GM18507 (cell line): ENCODE data around the gene RBM20.
A peak's percentile ranks its signal among the peaks of the same experiment; 100 is the strongest.
"Not testable (repeated sequence)": the region's sequence is repeated elsewhere in the genome, so short reads cannot be mapped to it uniquely, and the experiment has no call there.

Experiments
- DNase-seq: peaks from one replicate; pipeline ENCODE4 v3.0.0; 2011; ENCODE audit warnings: low read depth; ENCODE audit not compliant: insufficient read length; ENCODE audit errors: extremely low spot score
- FAIRE-seq: peaks from 2 replicates; lab custom pipeline; 2011; peaks lifted over from hg19 to GRCh38; lab: Jason Lieb, UNC

The RBM20 gene

DNA sequence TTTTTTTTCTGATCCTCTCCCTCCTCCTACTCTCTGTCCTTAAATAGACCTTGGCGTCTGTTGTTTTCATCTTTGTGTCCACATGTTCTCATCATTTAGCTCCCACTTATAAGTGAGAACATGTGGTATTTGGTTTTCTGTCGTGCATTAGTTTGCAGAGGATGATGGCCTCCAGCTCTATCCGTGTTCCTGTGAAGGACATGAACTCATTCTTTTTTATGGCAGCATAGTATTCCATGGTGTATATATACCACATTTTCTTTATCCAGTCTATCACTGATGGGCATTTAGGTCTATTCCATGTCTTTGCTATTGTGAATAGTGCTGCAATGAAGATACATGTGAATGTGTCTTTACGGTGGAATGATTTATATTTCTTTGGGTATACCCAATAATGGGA is 20.8 kb upstream of the RBM20 start:
- not testable (repeated sequence) for DNase-seq

DNA sequence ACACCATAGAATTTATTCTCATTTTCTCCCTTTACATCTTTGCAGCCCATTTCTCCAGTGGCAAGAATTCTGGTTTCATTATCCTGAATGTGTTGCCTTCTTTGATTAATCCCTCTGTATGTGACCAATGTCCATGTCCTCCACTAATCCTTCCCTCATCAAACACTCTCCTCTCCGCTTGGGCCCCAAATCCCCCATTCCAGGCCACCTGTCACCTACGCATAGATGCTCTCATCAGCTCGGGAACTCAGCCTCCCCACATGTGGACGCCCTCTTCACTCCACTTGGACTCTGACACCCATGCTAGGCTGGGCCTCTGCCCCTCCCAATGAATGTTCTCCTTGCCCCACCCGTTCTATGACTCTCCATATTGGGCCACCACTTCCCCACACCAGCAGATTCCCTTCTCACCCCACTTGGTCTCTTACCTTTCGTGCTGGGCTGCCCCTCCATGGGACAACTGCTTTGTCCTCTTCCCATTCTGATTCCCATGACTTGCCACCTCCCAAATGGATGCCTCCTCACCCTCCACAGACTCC is 18.7 kb upstream of the RBM20 start:
- DNase-seq (no peak), FAIRE-seq (no peak)

More for the DNA sequence above, 20.8 kb upstream of the RBM20 start:
- FAIRE-seq: not testable (repeated sequence)

DNA sequence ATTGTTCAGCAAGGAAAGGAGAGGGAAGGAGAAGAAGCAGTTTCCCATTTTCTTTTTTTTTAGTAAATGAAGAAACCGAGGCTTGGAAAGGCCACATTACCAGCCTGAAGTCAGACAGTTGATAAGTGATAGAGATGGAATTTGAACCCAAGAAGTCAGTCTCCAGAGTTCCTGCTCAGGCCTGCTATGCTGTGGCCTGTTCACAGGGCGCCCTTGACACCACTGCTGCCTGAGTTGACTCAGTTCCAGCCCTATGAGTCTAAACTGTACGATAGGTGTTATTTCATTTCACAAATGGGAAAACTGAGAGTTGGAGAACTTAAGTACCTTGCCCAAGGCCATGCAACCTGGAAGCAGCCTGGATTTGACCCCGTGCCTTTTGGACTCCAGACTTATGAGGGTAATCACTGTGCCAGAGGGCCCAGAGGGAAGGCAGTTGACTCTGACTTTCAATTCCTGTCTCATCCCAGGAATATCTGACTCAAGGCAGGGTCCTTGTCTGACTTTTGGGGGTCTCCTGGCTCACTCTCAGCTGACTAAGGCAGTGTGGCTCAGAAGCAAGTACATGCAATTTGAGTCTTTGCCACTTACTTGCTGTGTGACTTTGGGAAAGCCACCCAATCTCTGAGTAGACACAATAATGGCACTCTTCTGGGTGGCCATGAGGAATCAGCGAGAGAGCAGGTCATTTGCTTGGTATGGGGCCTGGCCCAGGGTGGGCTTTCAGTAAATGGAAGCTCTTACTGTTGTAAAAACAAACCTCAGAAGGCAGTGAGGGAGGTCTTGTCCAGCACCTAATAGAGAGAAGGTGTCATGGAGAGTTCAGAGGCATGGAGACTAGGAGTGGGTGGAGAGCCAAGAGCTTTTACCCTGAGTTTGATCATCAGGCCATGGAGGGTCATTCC is 17.9 kb upstream of the RBM20 start:
- FAIRE-seq: no peak

DNA sequence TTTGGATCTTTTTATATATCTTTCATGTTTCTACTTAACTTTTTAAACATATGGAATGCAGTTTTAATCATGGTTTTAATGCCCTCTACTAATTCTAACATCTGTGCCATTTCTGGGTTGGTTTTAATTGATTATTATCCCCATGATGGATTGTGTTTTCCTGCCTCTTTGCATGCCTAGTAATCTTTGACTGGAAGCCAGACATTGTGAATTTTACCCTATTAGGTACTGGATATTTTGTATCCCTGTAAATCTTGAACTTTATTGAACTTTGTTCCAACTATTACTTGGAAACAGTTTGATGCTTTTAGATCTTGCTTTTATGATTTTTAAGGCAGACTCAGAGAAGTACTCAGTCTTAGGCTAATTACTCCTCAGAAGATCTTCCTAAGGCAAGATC is 16.0 kb upstream of the RBM20 start:
- no peak for FAIRE-seq
- DNase-seq: no peak

More for the DNA sequence above, 17.9 kb upstream of the RBM20 start:
- DNase-seq: no peak

DNA sequence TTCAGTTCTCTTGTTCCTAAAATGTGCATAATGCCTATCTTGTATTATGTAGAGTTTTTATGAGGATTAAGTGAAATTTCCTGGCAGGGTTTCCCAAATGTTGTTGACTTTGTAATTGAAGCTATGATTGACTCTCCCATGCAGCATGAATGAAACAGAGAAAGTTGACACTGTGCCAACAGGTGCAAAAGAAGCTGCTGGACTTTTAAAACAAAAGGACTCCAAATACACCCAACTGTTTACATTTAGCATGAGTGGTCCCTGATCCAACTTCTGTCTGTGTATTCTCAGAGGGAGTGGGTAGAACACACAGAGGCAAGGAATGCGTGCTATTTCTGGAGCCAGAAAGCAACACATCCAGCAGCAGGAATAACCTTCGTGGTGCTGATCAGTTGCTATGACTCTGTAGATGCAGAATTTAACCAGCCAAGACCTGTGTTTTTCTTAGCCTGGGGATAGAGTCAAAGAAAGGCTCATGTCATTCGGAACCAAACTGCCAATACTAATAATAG is 14.4 kb upstream of the RBM20 start:
- DNase-seq (no peak), FAIRE-seq (no peak)

DNA sequence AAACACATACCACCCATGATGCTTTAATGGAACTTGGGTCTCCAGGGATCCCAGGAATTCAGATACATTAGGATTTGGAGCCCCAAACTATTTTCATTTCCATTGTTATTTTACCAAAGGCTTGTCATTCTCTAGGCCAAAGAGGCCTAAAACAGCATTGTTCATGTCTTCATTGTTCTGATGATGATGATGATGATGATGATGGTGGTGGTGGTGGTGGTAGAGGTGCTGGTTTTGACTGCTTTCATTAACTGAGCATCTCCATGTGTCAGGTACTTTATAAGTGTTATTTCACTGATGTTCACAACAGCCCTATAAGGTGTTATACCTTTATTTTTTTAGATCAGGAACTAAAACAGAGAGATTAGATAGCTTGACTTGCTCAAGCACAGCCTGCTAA is 12.2 kb upstream of the RBM20 start:
- FAIRE-seq: no peak

DNA sequence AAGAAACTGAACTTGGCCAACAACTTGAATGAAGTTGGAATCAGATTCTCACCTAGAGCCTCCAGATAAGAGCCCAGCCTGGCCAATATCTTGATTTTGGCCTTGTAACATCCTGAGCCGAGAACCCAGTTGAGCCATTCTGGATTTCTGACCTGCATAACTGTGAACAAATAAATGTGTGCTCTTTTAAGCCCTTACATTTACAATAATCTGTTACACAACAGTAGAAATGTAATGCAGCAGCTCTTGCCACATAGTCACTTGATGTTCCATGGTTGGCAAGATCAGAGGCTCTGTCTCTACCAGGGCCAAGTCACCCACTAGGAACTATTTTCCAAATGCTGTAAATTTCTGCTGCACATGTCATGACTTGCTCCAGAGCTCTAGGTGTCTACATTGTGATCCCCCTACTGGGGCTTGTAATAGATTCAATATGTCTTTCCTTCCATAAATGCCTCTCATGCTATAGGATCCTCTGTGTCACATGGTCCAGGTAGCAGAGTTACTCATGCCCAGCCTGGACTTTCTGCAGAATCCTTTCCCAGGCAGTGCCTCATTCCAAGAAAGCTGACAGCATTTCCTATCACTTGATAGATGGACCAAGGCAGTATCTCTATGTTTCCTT is 11.4 kb upstream of the RBM20 start:
- FAIRE-seq: no peak
- DNase-seq: no peak

More for the DNA sequence above, 12.2 kb upstream of the RBM20 start:
- no peak for DNase-seq

DNA sequence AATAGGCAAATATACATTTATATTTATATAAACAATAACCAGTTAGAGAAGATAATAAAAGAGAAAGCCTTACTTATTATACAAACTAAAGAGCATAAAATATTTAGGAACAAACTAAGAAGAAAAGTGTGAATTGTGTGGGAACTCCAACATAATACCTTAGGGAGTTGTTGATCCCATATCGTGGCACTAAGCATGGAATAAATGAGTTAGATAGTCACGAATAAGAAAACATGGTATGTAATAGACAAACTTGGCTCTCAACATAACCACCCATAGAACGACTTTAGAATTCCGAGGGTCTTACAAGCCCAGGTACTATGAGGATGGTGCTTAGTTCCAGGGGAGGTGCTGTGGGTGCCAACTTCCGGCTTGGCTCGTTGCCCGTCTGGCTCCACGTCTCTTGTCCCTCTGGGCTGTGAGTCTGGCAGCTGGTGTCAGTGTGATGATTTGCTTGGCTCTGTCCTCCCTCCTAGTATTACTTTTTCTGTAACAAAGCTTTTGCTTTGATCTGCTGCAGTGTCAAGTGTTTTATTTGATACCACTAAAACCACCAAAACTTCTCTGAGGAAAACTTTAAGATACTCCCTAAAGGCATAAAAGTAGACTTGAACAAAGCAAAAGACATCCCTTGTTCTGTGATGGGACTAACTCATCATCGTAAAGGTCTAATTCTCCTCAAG is 9.5 kb upstream of the RBM20 start:
- no peak for FAIRE-seq
- no peak for DNase-seq

DNA sequence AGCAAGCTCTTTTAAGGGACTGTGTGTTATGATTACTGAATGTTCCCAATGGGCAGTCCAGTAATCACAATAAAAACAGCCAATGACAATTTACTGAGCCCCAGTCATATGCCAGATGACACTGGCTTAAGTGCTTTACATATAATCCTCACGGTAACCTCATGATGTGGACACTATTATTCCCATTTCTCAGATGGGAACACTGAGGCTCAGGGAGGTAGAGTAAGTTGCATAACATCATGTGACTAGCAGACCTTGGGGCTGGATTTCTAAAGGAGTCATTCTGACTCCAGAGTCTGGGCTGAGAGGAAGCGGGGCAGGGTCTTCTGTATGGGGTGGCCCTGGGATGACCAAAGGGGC is 7.6 kb upstream of the RBM20 start:
- DNase-seq (no peak), FAIRE-seq (no peak)

DNA sequence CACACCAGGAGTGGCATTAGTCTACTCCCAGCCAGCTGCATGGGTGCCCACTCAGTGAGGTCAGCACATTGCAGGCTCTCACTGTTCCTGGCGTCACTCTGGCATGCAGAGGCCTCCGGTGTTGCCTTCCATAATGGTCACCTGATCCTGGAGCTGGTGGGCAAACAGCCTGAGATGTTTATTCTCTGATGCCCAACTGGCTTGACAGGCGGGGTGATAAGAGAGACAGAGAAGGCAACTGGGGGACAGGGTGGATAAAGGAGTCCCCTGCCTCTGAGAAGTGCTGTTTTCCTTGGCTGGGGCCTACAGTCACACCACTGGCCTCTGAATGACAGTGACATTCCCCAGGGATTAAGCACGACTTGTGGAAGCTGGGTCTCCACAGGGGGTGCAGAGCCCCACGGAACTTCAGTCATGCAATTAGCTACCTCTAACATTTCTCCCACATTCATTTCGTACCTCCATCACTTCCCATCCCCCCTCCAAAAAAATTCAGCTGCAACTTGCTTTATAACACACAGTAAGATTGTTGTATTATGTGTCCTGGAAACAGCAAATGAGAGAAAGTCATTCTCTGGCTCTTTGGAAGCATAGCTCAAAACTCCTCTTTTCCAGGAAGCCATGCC is 7.1 kb upstream of the RBM20 start:
- DNase-seq (no peak), FAIRE-seq (no peak)

DNA sequence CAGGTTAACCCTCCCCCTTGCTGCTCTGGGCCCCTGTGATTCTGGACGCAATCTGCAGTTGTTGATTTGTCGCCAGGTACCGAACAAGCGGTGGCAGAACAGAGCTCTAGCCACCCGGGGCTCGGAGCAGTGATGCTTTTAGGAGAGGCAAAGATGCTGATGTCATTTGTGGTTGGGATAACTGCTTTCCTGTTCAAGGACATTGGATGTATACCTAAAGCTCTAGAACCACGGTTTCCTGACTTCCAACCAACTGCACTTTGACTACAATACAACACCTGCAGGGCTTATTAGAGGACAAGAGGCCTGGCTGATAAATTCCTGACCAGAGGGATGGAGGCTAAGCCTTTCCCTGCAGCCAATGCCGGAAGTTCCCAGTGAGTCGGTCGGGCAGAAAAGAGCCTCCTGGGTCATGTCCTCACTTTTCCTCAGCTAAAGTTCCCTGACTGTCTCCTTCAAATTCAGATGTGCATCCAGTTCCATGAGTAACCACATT is 6.5 kb upstream of the RBM20 start:
- no peak for FAIRE-seq

DNA sequence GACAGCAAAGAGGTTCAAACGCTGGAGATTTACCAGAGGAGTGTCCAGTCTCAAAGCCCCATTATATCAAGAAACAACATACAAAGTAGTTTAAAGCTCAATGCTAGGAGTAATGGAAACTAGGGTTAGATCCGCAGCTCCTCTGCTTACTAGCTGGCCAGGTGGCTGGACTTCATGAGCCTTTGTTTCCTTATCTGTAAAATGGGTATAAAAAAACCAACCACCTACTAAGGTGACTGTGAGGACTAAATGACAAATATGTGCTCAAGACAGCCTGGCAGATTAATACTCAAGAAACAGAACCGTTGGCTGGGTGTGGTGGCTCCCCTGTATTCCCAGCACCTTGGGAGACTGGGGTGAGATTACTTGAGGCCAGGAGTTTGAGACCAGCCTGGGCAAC is 5.8 kb upstream of the RBM20 start:
- FAIRE-seq (no peak), DNase-seq (no peak)

More for the DNA sequence above, 6.5 kb upstream of the RBM20 start:
- no peak for DNase-seq

DNA sequence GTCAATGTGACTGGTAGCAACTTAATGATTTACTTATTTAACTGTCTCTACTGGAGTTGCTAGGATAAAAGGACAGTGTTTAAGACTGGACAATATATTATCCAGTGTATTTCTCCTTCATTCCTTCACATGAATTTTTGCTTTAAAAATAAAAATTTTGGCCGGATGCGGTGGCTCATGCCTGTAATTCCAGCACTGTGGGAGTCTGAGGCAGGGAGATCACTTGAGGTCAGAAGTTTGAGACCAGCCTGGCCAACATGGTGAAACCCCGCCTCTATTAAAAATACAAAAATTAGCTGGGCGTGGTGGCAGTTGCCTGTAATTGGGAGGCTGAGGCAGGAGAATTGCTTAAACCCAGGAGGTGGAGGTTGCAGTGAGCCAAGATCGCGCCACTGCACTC is 5.1 kb upstream of the RBM20 start:
- not testable (repeated sequence) for FAIRE-seq, DNase-seq

DNA sequence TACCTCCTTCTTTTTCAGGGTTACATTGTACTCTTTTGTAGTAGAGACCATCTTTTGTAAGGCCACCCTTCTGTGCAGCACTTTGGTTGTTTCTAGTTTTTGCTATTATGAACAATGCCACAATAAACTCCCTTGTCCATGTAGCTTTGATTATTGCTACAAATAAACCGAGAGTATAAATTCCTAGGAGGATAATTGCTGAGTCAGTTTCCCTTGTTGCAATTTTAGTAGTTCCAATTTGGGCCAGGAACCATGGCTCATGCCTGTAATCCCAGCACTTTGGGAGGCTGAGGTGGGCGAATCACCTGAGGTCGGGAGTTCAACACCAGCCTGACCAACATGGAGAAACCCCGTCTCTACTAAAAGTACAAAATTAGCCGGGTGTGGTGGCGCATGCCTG is 4.3 kb upstream of the RBM20 start:
- FAIRE-seq, DNase-seq: not testable (repeated sequence)

DNA sequence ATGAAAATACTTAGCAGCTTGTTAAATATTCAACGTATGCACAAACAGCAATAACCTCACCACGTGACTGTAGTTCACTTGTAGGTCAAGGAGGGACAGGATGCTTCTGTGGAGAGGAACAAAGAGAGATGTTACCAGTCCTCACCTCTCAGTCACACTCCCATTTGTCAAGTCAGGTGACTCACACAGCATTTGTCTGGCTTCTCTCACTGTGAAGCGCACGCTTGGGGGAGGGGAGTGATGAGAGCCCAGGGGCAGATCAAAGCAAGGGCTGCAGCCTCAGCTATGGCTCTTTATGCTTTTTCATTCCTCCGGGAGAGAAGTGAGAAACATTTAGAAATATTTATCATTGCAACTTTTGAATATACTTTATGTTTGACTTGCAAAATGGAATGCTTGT is 2.9 kb upstream of the RBM20 start:
- DNase-seq: no peak
- peak; percentile 50 for FAIRE-seq

DNA sequence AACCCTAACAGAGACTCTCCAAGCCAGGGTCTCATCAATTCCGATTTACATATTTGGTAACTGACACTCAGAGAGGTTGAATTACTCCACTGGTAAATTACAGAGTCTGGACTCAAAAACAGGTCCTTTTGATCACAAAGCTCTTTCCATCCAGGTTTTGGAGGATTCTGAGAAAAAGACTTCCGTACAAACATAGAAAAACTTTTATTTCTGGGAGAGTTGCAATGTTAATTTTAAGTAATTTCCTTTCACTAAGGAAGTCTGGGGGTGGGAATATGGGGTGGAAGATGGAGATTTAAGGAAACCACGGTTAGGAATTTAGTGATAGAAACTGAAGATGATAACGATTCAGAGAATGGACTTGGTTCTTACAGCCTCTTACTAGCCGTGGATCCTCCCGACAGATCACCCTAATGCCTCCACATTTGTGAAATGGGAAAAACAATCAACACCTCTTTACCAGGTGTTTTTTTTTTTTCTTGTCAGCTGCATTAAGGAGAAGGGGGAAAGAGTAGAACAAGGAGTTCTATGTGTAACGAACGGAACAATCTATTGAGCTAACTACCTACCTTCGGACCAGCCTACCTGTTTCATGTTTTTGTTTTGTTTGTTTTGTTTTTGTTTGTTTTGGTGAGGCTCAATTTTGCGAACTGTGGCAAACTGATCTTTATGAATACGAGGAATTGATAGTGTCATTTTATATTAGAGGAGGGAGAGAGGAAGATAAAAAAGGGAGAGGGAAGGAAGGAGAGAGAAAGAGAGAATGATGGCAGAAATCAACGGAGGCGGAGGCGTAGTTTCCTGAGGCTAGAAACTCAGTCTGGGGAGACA is 1.7 kb upstream of the RBM20 start:
- FAIRE-seq (no peak), DNase-seq (no peak)

DNA sequence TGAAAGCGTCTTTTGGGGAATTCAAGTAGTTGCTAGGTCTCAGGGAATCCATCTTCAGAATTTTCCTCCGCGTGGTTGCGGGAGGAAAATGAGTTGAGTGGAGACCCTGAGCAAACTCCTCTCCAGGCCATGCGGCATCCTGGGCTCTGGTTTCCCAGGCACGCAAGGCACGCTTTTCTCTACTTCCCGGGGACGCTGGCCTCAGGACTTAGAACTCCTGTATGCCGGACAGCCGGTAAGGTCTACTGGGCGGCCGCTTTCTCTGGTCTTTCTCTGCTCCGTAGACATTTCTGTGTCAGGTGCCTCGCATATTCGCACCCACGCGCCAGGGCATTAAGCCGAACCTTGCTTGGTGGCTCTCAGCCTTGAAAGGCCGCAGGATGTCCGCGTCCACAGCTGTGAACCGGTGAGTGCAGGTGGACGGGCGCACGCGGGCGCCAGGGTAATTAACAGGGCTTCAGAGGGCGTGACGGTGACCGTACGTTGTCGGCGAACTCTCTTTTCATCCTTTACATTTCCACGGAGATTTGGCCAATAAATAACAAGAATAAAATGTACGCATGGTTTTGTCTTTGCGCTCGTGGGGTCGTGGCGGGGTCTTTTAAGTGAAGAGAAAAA is 992 bp upstream of the RBM20 start:
- DNase-seq (no peak), FAIRE-seq (no peak)
